Measurements from ENCODE around the gene CDH23.

The CDH23 gene

GRCh38 chr10:71812913-71813590, 416.3 kb downstream of the CDH23 start:
- no peak for TF ChIP-seq CTCF (IDR thresholded peaks at IDR 0.05; ENCODE audit: insufficient read depth, low read depth, low read length, missing control alignments)
- H3K4me3 ChIP-seq (ENCODE audit: low read length) = no peak overlapping the region
- DNase-seq (ENCODE audit: low read depth) = no peak

- no peak for TF ChIP-seq CTCF (IDR thresholded peaks at IDR 0.05; ENCODE audit: insufficient read depth, low read depth, low read length, missing control alignments)
- DNase-seq (ENCODE audit: low read depth) = no peak
- H3K4me3 ChIP-seq (ENCODE audit: low read length) = no peak overlapping the region
Measured at GRCh38 chr10:71814922-71815411, 418.2 kb downstream of the CDH23 start.

- no peak for DNase-seq (ENCODE audit: low read depth)
Measured at GRCh38 chr10:71815515-71816130, 418.9 kb downstream of the CDH23 start.

GRCh38 chr10:71816421-71816851, 419.7 kb downstream of the CDH23 start:
- DNase-seq (ENCODE audit: low read depth) = no peak
- no peak overlapping the region for H3K4me3 ChIP-seq (ENCODE audit: low read length)
- TF ChIP-seq CTCF (IDR thresholded peaks at IDR 0.05; ENCODE audit: insufficient read depth, low read depth, low read length, missing control alignments) = no peak

More at GRCh38 chr10:71815515-71816130, 418.9 kb downstream of the CDH23 start:
- no peak for TF ChIP-seq CTCF (IDR thresholded peaks at IDR 0.05; ENCODE audit: insufficient read depth, low read depth, low read length, missing control alignments)
- H3K4me3 ChIP-seq (ENCODE audit: low read length) = no peak overlapping the region

GRCh38 chr10:71816936-71817618, 420.4 kb downstream of the CDH23 start:
- DNase-seq (ENCODE audit: low read depth) = no peak
- H3K4me3 ChIP-seq (ENCODE audit: low read length) = no peak overlapping the region
- TF ChIP-seq CTCF (IDR thresholded peaks at IDR 0.05; ENCODE audit: insufficient read depth, low read depth, low read length, missing control alignments) = no peak

GRCh38 chr10:71817831-71818655, 421.3 kb downstream of the CDH23 start:
- H3K4me3 ChIP-seq (ENCODE audit: low read length) = no peak overlapping the region
- DNase-seq (ENCODE audit: low read depth) = no peak
- TF ChIP-seq CTCF (IDR thresholded peaks at IDR 0.05; ENCODE audit: insufficient read depth, low read depth, low read length, missing control alignments) = no peak

All from epithelial cell of esophagus (primary cell).